Measurements from ENCODE around the gene FBRSL1. TPM values are rescaled to one million over a fixed set of nuclear protein-coding genes. Genes with fewer than 3 reads are reported as not detected.
"Not testable (repeated sequence)": the region's sequence is repeated elsewhere in the genome, so short reads cannot be mapped to it uniquely, and the experiment has no call there.

FBRSL1 gene
- total RNA-seq, 1 experiment from 2014 or later = 45.3 TPM

DNA sequence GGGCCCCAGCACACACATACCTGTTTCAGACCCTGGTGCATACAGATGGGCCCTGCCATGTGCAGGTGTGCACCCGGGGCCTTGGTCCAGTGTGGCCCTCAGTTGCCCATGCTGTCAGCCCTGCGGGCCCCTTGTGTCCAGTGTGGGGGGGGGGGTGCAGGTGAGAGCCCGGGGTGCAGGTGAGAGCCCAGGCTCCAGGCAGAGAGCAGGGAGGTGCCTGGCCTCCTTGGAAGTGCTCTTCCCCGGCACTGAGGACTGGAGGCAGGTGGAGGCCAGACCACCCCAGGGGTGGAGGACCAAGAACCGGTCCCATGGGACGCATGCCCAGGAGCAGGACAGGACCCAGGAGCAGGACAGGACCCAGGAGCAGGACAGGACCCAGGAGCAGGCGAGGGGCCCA, 40.9 kb downstream of the FBRSL1 start:
- no peak overlapping the region for H2AFZ ChIP-seq (ENCODE audit: low read length)
- no peaks in the 10 kb centered on the region for H3F3A ChIP-seq (ENCODE audit: low read length, unreplicated experiment)
- H3K9ac ChIP-seq (ENCODE audit: low read length) = no peak overlapping the region
- H3K9me3 ChIP-seq (ENCODE audit: low read length) = no peaks in the 10 kb centered on the region
- H3K4me1 ChIP-seq (ENCODE audit: insufficient read depth, low read length) = no peaks in the 10 kb centered on the region
- no peak for DNase-seq
- ATAC-seq = no peak
- H3K4me2 ChIP-seq (ENCODE audit: low read length) = no peak overlapping the region
- H3K4me3 ChIP-seq (ENCODE audit: low read length) = no peak overlapping the region
- no peaks in the 10 kb centered on the region for H3K36me3 ChIP-seq (ENCODE audit: low read depth, low read length)
- no peaks in the 10 kb centered on the region for H3K9me2 ChIP-seq (replicated peaks; ENCODE audit: low read length)
- H3K27me3 ChIP-seq (ENCODE audit: low read length) = no peaks in the 10 kb centered on the region
- no peaks in the 10 kb centered on the region for H4K20me1 ChIP-seq (ENCODE audit: low read length)
- no peak overlapping the region for H3K27ac ChIP-seq (ENCODE audit: low read length)
- no peak for TF ChIP-seq EZH2phosphoT487 (IDR thresholded peaks at IDR 0.05; ENCODE audit: borderline replicate concordance, low read length)
- no peak for TF ChIP-seq CTCF (conservative IDR thresholded peaks at IDR 0.05; ENCODE audit: low read depth, low read length)
- no peak for TF ChIP-seq EZH2 (IDR thresholded peaks at IDR 0.05; ENCODE audit: low read length, unreplicated experiment)
- no peaks in the 10 kb centered on the region for H3K79me2 ChIP-seq (ENCODE audit: low read length)
- ChIA-PET POLR2A (ENCODE audit: unreplicated experiment) (no interaction called here), CTCF (no interaction called here)
- no TSS peak for BruUV-seq (replicated peaks)
- intact Hi-C loops (cut with micrococcal nuclease) = no loop called here

- H3K4me1 ChIP-seq (ENCODE audit: insufficient read depth, low read length); H2AFZ ChIP-seq (ENCODE audit: low read length); H3K9me2 ChIP-seq (replicated peaks; ENCODE audit: low read length); H3K9ac ChIP-seq (ENCODE audit: low read length); DNase-seq; H3K27ac ChIP-seq (ENCODE audit: low read length); H3F3A ChIP-seq (ENCODE audit: low read length, unreplicated experiment); H3K36me3 ChIP-seq (ENCODE audit: low read depth, low read length); ATAC-seq; intact Hi-C loops (cut with micrococcal nuclease); H3K27me3 ChIP-seq (ENCODE audit: low read length); H4K20me1 ChIP-seq (ENCODE audit: low read length); H3K9me3 ChIP-seq (ENCODE audit: low read length); H3K4me2 ChIP-seq (ENCODE audit: low read length); POLR2A ChIA-PET (ENCODE audit: unreplicated experiment); CTCF ChIA-PET; BruUV-seq (replicated peaks); H3K79me2 ChIP-seq (ENCODE audit: low read length); H3K4me3 ChIP-seq (ENCODE audit: low read length): not testable (repeated sequence)
Observed at GRCh38 chr12:132532711-132533583, 43.0 kb downstream of the FBRSL1 start.

- Histone ChIP-seq H2AFZ (ENCODE audit: low read length) (no peak overlapping the region), H3K27ac (ENCODE audit: low read length) (no peak overlapping the region), H3K9me3 (ENCODE audit: low read length) (no peaks in the 10 kb centered on the region), H3K4me2 (ENCODE audit: low read length) (no peak overlapping the region), H3K36me3 (ENCODE audit: low read depth, low read length) (no peaks in the 10 kb centered on the region), H3K27me3 (ENCODE audit: low read length) (no peaks in the 10 kb centered on the region), H3K9ac (ENCODE audit: low read length) (no peak overlapping the region), H4K20me1 (ENCODE audit: low read length) (no peaks in the 10 kb centered on the region), H3K9me2 (replicated peaks; ENCODE audit: low read length) (no peaks in the 10 kb centered on the region), H3K4me3 (ENCODE audit: low read length) (no peak overlapping the region), H3K4me1 (ENCODE audit: insufficient read depth, low read length) (no peaks in the 10 kb centered on the region), H3K79me2 (ENCODE audit: low read length) (no peaks in the 10 kb centered on the region), H3F3A (ENCODE audit: low read length, unreplicated experiment) (no peaks in the 10 kb centered on the region)
- ATAC-seq = no peak
- ChIA-PET POLR2A (ENCODE audit: unreplicated experiment) (no interaction called here), CTCF (no interaction called here)
- no peak for TF ChIP-seq EZH2 (IDR thresholded peaks at IDR 0.05; ENCODE audit: low read length, unreplicated experiment)
- no peak for TF ChIP-seq EZH2phosphoT487 (IDR thresholded peaks at IDR 0.05; ENCODE audit: borderline replicate concordance, low read length)
- TF ChIP-seq CTCF (conservative IDR thresholded peaks at IDR 0.05; ENCODE audit: low read depth, low read length) = no peak
- BruUV-seq (replicated peaks) = no TSS peak
- intact Hi-C loops (cut with micrococcal nuclease) = no loop called here
- DNase-seq = no peak
Observed at GRCh38 chr12:132533584-132533958, 43.6 kb downstream of the FBRSL1 start.

Data from PC-3 (cell line).